ENCODE measurements around the gene ZAR1.

Gene ZAR1

DNA sequence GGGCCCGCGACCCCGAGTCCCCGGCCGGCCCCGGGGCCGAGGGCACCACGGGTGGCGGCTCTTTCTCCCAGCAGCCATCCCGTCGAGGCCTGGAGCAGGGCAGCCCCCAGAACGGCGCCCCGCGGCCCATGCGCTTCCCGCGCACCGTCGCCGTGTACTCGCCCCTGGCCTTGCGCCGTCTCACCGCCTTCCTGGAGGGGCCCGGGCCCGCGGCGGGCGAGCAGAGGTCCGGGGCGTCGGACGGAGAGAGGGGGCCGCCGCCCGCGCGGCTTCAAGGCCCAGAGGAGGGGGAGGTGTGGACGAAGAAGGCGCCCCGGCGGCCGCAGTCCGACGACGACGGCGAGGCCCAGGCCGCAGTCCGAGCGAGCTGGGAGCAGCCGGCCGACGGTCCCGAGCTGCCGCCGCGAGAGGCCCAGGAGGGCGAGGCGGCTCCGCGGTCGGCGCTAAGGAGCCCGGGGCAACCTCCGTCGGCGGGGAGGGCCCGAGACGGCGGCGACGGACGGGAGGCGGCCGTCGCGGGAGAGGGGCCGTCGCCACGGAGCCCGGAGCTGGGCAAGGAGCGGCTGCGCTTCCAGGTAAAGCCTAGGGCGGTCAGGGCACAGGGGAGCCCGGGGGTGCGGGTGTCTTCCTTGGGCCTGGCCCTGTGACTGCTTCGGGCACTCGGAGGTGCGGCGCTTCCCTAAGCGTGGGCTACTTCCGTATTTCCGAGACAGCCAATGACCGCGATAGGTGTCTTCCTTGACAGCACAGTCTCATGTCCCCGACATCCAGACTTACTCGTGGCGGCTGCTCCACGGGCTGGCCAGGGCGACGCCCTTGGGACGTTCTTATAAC, 845 bp downstream of the ZAR1 start:
- peak; percentile 24 for DNase-seq

DNA sequence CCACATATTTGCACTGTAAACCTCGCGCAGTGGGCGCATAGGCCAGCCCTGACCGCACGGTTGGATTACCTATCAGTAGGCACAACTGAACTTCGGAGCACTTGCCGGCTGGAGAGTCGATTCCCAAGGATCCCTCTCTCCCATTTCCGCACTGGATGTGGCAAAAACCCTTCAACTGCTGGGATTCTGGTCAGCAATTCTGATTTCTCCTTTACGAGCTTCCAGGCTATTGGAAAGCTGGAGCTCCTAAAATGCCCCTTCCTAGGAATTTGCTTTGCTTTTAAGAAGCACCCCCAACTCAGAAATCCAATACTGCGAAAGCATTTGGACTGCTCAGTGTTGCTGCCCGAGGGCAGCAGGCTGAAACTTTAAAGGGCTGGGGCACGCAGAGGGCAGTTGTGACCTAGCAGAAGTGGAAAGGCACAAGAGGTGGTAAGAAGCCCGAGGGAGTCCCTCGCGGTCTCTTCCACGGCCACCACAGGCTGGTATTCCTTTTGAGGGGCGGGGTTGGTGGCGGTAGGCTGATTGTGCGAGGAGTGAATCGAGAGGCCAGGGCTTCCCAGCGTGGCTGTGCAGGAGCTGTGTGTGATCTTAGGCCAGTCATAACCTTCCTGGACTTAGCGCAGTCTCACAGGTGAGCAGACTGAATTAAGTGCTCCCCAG, 1.6 kb downstream of the ZAR1 start:
- no peak for DNase-seq

DNA sequence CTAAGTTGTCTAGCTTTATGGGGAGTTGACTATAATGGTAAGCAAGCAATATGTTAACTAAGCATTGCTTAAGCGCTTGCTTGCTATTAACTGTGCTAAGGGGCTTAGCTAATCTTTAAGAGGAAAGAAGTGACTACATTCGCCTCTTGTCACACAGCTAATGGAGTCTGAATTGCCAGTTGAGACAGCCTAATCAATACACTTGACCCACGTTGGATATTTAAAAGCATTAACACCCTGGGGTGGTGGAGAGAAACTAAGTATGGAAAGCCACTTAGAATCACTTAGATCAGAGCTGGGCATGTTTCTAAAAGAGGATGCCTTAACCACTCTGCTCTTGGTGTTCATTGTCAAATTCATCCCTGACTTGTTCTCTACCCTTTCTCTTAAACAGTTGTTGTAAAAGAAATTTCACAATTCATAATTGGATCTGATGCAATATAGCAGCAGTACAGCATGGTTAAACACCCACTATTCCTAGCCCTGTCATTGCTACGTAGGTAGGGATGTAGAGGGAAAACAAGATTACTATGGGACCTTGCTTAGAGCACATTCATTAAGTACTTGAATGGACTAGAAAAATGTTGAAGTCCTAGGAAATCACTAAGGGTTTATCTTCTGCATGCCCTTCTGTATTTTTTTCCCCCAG, 3.5 kb downstream of the ZAR1 start:
- DNase-seq, result no peak

DNA sequence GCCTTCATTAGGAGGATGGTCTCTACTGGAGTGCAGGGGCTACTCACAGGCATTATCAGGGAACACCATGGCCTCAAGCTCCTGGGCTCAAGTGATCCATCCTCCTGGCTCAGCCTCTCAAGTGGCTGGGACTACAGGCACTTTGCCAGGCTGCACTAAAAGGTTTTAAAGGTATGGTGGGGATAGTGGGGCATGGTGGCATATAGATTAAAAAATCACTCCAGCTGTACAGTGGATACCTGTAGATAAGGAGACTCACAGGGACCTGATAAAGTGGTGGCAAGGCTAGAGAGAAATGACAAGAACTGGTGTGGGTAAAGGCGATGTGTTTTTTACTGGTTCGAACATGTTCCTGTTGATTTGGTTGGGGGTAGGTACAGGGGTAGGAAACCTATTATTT, 5.9 kb downstream of the ZAR1 start:
- DNase-seq, result no peak

DNA sequence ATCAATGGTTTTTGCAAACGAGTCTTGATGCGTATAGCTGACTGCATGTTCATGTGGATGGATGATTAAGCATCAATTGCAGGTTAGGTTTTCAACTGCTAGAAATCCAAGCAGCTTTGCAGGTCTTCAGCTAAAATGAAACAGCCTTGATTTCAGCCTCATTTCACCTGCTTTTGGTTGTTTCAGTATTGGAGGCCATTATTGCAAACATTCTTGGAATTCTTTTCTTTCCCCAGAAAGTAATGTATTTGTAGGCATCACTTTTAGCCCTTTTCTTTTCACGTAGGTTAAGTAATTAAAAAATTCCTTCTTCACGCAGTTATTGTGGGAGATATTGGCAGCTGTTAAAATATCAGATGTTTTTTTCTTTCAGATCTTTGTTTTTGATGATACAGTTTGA, 8.8 kb downstream of the ZAR1 start:
- DNase-seq, result no peak

DNA sequence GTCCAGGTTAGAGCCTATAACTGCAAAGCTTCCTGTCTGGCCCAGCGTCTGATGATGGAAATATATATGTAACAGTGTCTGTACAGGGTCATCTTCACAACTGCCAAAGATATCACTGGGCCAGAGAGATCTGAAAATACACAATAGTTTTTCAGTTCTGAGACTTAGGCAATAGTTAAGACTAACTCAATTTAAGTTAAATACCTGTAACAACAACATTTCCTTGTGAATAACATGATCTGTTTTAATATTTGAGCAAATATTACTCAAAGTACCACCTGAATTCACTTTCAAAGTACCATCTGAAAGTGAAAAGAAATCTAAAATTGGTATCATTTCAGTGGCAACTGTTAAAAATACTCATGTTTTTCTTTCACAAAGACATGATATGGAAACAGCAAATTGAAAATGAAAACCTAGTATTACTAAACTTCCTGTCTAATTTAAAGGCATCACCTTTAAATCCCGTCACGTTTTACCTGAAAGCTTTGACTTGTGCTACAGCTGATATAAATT, 9.6 kb downstream of the ZAR1 start:
- DNase-seq, result no peak

DNA sequence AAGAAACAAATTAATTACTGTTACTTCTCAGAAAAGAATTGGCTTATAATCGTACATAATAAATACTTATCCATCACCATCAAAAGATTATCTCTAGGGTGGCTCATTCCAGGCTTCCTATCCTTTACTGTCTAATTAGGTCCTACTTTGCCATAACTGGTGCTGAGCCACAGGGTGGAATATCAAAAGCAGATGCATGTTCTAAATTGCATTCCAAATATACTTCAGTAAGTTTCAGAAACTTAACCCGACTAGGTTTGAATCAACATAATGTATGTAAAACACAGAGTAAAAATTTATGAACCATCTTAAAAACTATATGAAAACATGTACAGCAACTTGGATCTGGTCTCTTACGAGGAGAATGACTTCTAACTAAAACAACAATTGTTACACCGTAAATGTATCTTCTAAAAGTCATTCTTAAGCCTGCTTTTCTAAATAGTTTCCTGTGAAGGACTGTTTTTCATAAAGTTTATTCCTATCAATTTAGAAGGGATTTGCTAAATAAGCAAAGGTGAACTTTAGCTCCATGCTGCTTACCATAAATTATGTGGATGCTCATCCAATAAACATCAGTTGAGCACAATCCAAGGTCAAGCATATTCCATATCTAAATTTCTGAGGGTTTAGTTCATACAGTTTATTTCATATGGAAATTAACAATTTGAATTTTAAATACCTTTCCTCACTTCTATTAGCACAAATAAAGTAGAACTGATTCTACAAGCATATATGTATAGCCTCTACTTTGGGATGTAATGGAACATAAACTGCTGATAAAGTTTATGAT, 13.4 kb downstream of the ZAR1 start:
- DNase-seq, result no peak

DNA sequence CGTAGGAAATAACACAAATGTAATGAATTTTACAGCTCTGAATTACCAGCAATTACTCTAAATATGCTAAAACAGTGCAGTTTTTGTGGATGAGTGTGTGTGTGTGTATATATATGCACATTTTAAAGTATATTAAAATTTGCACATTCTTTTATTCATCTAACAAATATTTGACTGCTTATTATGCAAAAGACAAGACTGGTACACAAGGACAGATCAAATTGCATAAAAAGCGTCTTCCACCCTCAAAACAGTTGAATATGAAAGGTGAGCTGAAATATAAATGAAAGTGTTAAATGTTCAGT, 13.9 kb downstream of the ZAR1 start:
- no peak for DNase-seq

DNA sequence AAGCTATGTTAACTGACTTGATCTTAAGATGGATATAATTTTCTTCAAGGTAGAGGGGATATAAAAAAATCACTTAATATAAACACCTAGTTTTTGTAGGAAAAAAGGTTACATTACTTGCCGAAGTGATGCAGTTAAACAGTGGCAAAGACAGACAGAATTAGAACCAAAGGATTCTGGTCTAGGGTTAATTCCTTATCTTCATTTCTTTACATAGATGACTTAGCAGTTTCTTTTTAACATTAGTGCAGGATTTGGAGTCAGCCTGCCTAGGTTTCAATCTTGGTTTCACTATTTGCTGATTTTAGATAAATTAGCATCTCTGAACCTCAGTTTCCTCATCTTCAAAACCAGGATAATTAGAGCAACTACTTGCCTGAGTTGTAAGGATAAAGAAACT, 14.3 kb downstream of the ZAR1 start:
- no peak for DNase-seq

DNA sequence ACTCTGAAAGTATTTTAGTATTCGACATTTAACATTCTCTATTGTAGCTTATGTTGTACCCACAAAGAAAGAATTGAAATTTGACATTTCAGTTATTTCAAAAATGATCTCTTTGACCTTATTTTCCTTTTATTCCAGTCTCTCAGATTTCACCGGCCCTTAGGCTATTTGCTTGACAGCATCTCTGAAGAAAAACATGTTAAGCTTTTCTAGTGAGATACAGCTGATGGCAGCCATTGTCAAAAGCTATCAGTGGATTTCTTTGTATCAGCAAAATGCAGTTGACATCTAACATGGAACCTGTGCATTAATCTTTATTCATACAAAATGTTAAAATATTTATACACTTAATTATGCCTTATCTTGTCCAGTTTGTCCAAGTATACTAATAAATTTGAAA, 16.7 kb downstream of the ZAR1 start:
- DNase-seq, result no peak

DNA sequence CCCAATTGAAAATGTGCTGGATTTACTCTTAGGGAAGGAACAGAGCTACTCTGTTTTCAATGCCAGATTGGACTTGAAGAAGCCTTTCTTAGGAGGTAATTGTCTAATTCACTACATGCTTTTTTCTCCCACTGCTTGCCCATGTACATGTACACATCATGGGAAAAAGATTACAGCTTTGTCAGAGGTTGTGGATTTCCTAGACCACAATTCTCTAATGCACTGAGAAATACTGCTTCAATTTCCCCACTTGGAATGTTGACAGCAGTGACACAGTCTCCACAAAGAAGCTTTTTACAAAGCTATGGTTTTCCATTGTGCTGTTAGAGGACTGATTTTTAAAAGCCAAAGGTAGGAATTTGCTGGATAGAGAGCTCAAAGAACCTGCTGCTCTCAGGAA, 19.5 kb downstream of the ZAR1 start:
- DNase-seq, result no peak

DNA sequence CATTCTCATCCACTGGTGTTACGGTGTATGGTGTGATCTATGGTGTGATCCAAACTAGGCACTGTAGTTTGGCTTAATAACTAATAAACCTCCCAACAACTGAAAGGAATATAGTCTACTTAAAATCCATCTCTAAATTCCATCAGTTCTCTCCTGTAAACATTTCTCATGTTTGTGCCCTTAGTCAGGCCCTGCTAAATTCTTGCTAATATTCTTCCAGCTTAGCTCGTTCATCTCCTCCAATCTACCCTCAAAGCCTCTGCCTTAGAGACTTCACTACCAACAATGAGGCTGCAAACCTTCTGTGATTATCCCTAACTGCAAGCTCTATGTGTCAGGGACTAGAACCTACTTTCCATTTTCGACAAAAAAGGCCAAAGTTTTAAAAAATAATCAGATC, 28.1 kb downstream of the ZAR1 start:
- DNase-seq, result no peak

DNA sequence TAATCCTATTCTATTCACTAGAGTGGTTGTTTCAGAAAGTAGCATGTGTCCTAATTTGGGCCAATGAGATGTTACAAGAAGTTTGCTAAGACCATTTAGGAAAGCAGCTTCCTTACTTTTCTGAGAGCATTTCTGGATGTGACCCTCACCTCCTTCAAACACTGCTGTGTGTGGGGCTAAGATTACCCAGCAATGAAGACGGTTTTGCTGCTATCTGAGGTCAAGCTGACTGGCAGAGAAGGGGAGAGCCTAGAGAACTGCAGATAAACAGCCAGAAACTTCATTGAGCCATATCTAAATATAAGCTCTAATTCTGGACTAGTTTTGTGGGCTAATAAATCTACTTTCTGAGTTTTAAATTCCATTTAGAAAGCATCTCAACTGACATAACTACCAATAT, 36.4 kb downstream of the ZAR1 start:
- DNase-seq, result no peak

DNA sequence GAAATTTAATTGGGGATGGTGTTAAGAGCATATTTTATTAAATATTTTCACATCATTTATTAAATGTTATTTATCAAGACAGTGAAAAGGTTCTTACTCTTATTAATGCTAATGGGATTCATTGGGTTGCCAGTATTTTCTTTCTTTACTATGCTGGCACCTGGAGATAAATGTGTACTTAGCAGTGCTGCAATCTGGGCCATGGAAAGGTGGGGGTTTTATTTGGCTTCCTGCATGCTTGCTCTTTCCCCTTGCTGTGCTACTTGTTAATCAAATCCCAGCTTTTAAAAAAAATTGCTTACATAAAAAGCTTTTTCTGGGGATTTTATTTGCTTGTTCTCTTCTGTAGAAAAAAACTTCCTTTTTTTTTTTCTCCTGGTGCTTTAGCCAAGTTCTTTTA, 48.3 kb downstream of the ZAR1 start:
- DNase-seq, result no peak

DNA sequence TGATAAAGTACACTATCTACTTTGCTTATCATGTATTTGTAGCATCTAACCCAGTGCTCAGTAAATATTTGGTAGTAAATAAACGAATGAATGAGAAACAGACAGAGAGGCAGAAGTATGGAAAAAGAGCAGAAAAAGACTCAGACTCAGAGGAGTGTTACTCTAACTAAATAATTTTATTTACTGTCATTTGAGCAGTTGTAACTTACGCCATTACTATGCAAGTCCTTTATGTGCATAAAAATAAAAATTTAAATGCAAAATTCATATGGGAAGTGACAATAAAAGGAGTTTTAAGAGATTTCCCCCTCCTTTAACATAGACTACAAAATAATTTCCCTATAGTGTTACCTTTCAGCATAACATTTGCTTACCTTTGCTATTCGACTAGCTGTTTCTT, 49.5 kb downstream of the ZAR1 start:
- DNase-seq, result no peak

DNA sequence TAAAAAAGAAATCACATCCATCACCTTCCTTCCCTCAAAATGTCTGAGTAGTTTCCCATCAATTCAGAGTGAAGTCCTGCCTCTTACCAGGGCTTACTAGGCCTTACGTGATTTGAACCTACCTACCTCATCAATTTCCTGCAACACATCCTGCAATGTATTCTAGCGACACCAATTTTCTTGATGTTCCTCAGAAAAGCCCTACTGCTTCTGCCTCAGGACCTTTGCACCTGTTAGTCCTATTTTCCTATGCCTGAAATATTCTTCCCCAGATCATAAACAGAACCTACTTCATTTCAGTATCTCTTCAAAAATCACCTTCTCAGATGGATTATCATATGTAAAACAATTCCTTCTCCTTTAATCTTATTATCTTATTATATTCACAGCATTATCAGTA, 52.8 kb downstream of the ZAR1 start:
- DNase-seq, result no peak

DNA sequence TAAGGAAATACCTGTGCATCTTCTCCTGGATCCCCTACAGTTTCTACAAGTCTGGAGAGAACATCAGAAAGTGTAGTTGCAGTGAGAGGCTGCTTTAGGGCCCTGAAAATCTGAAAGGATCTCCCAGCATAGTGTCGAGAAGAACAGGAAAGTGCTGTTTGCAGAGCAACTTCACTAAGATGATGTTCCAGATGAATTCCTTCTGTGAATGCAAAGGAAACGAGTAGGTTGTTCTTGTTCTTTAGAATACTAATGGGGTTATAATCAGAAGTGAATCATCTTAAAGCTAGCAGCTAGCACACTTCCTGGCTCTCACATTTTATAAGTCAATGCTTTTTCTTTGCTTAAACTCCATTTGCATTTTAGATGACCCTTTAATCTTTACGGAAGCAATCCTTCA, 53.7 kb downstream of the ZAR1 start:
- DNase-seq, result no peak
